MM.1S (cell line): ENCODE measurements around the gene XYLT1.

Experiments used
- CTCF ChIP-seq: fragments of 300-600 bp; sonication (generic); IDR thresholded peaks from 2 replicates; pipeline ENCODE4 v1.5.1; 2016; ENCODE audit warnings: antibody characterized with exemption, low read length, mixed read lengths
- EZH2phosphoT487 ChIP-seq: fragments of 300-600 bp; sonication (generic); IDR thresholded peaks from 2 replicates; pipeline ENCODE4 v1.6.1; 2018; ENCODE audit warnings: antibody characterized with exemption, low read length

GRCh38 chr16:17451843-17452242, 18.9 kb downstream of the XYLT1 start:
- TF ChIP-seq CTCF, result no peak
- no peak for TF ChIP-seq EZH2phosphoT487
